GM19452 (cell line): ENCODE results near the gene KRTAP12-4.
"Not testable (repeated sequence)": the region's sequence is repeated elsewhere in the genome, so short reads cannot be mapped to it uniquely, and the experiment has no call there.

Source experiments
- ATAC-seq: cut with Tn5 transposase; IDR thresholded peaks from one replicate; pipeline ENCODE4 v1.9.1; 2021; ENCODE audit not compliant: unreplicated experiment

KRTAP12-4 gene

DNA sequence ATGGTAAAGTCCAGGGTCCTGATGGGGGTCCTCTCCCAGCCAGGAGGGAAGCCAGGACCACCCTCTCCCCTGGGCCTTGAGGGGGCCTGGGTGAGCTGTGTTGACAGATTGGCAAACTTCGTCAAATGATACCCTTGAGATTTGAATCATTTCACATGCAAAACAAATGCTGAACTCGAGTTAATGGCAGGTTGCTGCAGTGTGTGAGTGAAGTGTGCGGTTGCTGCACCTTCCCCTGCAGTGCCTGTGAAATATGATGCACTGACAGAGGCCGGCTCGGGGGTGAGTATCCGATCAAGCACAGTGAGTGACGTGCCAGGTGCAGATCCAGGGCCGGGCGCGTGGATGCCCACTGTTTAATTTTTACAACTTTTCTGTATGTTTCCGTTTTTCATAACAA, 33.2 kb upstream of the KRTAP12-4 start:
- no peak for ATAC-seq

DNA sequence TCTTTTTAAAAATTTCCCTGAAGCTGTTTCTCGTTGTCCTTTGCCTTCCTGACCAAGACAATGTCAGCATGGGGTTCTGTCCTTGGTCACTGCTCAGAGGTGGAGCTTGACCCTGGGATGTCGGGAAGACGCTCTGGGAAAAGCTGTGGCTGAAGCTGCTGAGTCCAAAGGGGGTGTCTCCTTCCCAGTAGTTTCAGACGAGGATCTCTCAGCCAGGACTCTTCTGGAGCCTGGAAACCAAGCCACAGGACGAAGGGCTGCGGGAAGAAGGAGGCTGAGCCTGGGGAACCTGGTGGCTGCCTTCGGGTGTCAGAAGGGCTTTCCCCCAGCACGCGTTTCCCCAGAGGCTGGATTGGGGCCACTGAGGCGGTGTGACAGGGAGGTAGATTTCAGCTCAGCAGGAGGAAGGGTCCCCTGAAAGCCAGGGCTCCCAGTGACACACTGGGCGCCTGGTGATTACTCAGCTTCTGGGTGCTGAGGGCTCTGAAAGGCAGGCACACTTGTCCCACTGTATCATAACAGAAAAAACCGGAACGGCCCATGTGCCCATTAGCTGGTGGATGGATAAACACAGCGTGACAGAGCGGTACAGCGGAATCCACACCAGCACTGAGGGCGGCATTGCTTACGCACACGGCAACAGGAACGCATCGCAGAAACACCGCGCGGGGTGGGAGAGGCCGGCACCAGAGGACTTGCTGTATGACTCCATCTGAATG, 32.5 kb upstream of the KRTAP12-4 start:
- ATAC-seq: no peak

DNA sequence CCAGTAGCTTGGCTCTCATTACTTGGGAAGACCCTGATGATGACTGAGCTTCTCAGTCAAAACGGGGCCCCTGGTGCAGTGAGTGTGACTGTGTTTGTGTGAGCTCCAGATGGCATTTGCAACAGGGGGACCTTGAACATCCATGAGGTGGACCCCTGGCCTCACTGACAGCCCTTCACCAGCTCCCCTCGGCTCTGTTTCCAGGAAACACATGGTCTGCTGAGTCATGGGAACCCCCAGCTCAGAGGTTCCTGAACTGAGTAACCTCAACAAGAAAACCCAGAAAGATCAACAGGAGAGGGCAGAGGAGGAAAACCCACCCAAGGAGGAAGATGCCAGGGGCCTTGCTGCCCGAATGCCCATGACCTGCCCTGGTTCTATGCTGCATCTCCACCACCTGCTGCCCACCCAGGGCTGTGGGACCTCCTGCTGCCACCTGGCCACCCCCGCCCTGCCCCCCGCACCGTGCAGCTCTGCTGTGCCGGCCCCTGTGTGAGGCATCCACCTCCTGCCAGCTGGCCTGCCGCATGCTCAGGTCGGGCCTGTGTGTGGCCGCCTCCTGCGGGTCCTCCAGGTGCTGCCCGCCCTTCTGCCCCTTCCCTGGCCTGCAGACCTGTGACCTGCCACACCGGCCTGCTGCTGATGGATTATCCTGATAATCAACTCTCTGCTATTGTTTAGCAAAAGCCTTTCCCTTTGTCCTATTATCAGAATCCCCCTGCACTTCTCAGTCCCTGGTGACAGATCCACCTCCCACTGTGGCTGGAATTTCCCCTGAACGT, 31.7 kb upstream of the KRTAP12-4 start:
- ATAC-seq: no peak

DNA sequence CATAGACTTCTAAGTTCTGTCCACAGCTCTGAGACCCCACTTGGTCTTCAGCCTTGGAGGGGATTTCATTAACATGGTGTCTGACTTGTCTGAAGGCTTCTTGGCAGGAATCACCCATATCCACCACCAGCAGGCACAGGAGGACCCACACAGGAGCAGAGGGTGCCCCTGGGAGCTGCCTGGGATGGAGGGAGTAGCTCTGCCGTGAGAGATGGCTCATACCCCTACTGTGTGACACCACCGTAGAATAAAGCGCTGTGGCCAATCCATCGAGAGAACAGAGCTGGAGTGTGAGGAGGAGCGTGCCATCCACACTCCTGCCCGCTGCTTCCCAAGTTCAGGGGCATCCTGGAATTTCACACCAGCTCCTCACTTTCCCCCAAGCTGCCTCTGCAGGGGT, 30.6 kb upstream of the KRTAP12-4 start:
- ATAC-seq: not testable (repeated sequence)

DNA sequence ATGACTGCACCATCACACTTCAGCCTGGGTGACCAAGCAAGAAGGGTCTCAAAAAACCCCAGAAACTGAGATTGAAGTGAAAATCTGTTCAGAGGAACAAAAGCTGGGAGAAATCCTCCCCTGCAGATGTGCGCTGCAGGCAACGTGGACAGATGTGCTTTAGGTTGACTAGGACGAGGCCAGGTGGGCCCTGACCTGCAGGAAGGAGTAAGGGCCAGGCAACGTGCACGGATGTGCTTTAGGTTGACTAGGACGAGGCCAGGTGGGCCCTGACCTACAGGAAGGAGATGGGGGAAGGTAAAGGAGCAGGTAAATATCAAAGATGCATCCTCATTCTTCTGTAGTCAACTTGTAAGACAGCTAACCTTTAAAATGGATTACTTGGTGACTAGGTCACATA, 30.0 kb upstream of the KRTAP12-4 start:
- no peak for ATAC-seq

DNA sequence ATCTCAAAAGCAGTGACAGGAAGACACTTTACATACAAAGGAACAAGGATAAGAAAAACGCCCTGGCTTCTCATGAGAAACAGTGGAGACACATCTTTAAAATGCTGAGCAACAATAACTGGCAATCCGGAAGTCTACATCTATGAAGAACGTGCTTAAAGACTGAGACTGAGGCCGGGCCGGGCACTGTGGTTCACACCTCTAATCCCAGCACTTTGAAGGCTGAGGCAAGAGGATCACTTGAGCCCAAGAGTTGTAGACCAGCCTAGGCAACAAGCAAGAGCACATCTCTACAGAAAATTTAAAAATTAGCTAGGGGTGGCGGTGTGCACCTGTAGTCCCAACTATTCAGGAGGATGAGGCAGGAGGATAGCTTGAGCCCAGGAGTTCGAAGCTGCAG, 29.6 kb upstream of the KRTAP12-4 start:
- ATAC-seq: no peak

DNA sequence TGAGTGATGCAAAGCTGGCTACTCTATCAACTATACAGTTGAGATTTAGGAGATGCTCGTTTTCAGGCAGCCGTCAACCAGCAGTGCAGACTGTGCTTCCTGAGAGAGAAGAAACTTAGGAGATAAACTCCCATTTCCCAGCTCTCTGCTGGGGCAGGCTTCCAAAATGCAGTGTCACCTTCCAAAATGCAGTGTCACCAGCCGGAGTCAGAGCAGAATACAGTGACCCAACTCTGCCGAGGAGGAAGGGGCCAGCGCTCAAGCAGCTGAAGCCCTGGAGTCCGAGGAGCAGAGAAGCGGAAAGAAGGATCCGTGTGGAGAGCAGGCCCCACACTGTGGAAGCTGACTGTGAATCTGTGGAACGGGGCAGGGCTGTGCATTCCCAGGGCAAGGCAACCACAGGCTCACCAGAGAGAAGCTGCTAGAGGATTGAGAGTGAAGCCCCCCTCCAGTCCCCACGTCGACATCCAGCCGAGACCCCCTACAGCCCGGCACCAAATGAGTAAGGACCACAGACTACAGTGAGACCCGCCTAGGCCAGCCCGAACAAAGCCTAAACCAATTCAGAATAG, 28.2 kb upstream of the KRTAP12-4 start:
- ATAC-seq: no peak

DNA sequence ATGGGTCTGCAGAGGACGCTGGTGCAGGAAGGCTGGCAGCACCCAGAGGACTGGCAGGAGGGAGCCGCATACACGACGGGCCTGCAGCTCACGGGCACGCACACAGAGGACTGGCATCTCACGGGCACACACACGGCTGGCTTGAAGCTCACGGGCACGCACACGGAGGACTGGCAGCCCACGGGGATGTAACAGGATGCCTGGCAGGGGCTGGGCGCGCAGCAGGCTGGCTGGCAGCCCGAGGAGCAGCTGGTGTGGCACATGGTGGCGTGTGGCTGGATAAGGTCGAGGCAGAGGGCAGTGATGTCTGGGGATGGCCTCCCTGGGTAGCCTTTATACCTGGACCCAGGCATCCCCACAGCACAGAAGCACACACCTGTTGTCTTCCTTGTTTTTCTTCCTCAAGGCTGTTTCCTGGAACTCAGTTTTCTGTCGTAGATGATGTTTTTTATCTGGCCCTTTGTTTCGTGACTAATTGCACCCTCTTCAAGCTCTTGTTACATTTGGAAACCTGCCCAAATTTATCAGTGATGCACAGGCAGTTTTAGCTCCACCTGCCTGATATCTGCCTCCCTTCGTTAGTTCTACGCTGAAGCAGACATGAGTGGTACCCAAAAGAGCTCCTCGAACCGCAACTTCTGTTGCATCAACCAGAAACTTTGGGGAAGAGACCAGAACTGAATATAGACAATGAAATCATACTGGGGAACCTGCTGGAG, 27.6 kb upstream of the KRTAP12-4 start, which contains the start of gene KRTAP12-1:
Gene KRTAP12-1 (minus strand): TSS at position 303 of the 719 bp plus-strand sequence. CDS start 40 bp downstream, at position 263.
- no peak for ATAC-seq

DNA sequence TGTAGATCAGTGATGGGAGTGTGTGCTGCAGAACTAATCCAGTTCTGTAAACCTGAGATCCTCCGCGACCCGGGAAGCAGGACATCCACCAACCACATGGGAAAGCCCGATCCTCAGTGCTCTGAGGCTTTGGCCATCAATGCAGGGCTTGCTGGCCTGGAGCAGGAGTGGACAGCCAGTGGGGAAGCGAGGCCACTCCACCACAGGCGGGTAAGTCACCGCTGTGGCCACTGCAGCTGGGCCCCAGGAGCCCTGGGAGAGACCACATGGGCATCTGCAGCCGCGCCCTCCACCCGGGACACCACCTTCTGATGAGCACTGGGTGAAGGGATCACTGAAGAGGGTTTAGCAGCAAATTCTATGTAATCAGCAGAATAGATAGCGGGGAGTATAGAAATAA, 26.7 kb upstream of the KRTAP12-4 start:
- ATAC-seq: no peak

DNA sequence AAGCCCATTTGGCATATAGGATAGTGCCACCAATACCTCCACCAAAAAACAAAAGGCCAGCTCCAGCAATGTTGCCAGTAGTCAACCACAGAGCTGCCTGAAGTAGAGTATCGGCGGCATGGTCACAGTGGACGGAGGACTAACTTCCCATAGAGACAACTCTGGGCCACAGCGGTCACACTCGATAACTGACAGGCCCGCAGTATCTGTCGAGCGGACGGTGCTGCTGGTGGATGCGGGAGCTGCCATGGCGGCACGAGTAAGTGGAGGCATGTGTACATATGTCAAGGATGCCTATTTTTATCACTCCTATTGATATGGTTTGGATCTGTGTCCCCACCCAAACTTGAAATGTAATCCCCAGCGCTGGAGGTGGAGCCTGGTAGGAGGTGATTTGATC, 23.4 kb upstream of the KRTAP12-4 start:
- ATAC-seq: no peak

DNA sequence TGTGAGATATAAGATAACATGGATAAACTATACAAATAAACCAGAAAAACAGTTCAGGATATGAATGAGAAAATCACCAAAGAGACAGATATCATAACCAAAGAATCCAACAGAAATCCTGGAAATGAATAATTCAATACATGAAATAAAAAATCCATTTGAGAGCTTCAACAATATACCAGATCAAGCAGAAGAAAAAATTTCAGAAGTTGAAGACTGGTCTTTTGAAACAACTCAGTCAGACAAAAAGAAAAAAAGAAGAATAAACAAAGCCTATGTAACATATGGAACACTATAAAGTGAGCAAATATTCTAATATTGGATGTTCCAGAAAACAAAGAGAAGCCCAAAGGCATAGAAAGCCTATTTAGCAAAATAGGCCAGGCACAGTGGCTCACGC, 17.5 kb upstream of the KRTAP12-4 start:
- ATAC-seq: no peak

DNA sequence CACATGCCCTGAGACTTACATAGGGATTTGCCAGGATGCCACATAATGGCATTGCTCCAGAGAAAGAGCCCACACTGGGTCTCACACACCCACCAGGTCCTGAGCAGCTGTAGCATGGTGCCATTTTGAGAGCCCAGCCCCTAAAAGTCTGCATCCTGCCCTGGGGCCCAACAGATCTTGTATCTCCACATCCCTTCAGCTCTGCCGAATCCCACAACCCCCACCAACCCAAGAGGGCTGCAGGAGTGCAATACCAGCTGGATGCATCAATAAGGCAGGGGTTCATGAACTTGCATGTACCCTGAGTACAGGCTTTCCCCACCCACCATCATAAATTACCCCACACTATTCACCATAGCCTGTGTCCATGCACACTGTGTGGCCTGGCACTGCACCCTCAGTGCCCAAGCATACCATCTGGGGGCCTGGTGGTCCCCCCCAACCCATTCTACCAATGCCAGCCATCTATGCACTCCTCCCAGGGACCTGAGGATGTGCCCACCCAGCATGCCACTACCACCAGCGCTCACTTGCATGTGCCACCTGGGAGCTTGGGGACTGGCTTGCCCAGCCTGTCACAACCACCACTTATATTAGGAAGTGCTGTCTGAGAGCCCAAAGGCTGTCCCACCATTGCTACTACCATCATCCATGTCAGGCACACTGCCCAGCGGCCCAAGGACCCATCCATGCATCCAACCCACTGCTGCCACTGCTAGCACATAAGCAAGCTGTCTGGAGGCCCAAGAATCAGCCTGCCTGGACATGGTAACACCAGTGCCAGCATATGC, 16.4 kb upstream of the KRTAP12-4 start:
- no peak for ATAC-seq

DNA sequence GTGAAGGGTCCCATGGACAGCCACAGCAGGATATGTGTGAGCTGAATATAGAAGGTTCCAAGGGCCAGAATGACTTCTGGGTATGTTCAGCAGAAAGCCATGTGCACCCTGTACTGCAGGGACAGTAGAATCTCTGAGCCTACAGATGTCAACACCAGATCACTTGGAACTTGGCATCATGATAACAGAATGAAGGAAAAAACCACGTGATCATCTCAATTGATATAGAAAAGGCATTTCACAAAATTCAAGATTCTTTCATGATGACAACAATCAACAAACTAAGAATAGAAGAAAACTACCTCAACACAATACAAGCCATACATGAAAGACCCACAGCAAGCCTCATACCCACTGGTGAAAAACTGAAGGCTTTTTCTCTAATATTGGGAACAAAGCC, 13.2 kb upstream of the KRTAP12-4 start:
- ATAC-seq: no peak

DNA sequence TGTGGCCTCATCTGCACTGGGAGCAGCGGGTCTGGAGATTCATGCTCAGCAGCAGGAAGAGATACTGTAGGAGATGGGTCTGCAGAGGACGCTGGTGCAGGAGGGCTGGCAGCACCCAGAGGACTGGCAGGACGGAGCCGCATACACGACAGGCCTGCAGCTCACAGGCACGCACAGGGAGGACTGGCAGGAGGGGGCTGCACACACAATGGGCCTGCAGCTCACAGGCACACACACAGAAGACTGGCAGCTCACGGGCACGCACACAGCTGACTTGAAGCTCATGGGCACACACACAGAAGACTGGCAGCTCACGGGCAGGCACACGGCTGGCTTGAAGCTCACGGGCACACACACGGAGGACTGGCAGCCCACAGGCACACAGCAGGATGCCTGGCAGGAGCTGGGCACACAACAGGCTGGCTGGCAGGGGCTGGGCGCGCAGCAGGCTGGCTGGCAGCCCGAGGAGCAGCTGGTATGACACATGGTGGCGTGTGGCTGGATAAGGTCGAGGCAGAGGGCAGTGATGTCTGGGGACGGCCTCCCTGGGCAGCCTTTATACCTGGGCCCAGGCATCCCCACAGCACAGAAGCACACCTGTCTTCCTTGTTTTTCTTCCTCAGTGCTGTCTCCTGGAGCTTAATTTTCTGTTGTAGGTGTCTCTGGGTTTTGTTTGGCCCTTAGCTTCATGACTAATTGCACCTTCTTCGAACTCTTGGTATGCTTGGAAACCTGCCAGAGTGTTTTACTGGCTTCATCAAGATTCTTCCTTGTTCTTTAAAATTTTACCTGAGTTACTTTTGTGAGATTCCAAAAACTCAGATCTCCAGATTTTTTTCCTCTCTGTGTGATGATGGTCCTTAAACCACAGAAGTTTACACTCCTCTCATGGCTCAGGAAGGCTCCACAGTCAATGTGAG, 12.2 kb upstream of the KRTAP12-4 start, which contains the start of gene KRTAP12-2:
Gene KRTAP12-2 (minus strand): TSS at position 527 of the 920 bp plus-strand sequence. CDS start 41 bp downstream, at position 486.
- no peak for ATAC-seq

DNA sequence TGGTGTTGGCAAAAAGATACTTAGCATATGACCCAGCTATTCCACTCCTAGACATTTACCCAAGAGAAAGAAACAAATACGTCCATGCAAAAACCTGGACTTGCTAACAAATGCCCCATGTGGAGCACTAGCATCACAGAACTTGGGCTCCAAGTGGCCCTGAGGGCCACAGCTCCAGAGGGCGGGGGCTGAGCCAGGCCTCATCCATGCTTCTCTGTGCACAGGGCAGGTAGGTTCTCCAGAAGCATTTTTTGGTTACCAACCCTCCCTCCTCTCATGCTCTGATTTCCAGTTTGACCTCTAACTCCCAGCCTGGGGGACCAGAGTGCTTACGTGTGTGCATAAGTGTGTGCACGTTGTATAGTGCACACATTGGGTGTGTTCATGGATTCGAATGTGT, 10.2 kb upstream of the KRTAP12-4 start:
- ATAC-seq: no peak

DNA sequence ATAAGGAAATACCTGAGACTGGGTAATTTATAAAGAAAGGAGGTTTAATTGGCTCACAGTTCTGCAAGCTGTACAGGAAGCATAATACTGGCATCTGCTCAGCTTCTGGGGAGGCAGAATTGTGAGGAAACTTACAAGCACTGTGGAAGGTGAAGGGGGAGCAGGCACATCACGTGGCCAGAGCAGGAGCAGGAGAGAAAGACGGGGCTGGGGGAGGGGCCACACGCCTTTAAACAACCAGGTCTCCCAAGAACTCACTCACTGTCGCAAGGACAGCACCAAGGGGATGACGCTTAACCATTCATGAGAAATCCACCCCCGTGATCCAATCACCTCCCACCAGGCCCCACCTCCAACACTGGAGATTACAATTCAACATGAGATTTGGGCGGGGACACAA, 7.1 kb upstream of the KRTAP12-4 start:
- not testable (repeated sequence) for ATAC-seq

DNA sequence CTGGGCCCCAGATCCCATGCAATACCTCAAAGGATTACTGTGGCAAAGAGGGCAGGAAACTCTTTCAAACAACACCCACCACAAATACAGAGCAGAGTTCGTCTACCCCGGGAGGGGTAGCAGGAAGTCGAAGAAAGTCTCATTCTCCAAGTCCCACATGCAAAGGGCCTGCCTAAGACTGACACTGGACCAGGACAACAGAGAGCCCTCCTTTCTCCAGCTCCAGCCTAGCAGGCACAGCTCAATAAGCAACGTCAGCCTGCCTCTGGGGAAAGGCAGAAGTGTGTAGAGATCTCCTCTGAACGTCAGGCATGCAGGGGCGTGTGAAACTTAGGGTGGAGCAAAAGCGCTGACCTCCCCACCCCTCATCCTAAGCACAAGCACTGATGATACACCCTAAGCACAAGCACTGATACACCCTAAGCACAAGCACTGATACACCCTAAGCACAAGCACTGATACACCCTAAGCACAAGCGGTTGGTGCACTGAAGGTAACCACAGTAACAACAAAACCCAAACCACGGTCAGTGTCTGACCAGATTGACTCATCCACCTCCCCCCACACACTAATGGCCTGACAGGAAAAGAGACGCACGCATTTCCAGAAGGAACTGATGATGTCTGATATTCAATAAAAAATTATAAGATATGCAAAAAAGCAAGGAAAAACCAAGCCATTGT, 4.6 kb upstream of the KRTAP12-4 start:
- no peak for ATAC-seq

DNA sequence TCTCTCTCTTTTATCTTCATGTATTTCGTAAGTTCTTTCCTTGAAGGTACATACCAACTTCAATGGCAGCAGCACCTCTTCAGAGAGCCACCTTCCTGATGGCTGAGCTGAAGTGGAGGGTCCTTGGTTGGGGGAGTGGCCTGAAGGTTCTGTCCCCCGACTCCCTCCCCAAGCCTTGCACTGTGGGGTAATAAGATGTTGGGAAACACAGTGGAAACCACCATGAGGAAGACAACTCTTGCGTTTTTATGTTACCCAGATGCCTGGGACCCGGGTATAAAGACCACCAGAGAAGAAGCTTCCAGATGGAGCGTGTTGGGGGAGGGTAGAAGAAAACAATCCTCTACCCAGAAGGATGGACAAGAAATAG, 4.1 kb upstream of the KRTAP12-4 start:
- ATAC-seq: no peak
